ENCODE measurements around the gene PPP4R2.

Gene PPP4R2

DNA sequence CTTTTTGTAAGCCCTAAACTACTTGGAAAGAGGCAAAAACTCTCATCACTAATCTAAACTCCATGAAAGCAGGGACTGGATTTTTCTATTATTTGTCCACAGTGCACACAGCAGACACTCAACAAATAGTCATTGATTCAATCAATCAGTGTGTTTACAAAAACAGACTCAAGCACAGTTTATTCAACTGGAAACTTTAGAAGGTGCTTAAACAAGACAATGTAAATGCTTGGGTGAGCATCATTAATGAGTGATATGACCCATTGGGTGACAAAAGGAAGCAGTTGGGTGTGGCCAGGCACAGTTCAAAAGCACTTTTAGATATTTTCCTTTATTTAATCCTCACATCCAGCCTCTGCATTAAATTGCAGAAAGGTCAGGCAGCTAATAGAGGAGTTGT lies 32.0 kb upstream of the PPP4R2 start:
- no peak overlapping the region for H3K27ac ChIP-seq
- no peak for TF ChIP-seq ZFX (IDR thresholded peaks at IDR 0.05)
- TF ChIP-seq, protein P1, sequence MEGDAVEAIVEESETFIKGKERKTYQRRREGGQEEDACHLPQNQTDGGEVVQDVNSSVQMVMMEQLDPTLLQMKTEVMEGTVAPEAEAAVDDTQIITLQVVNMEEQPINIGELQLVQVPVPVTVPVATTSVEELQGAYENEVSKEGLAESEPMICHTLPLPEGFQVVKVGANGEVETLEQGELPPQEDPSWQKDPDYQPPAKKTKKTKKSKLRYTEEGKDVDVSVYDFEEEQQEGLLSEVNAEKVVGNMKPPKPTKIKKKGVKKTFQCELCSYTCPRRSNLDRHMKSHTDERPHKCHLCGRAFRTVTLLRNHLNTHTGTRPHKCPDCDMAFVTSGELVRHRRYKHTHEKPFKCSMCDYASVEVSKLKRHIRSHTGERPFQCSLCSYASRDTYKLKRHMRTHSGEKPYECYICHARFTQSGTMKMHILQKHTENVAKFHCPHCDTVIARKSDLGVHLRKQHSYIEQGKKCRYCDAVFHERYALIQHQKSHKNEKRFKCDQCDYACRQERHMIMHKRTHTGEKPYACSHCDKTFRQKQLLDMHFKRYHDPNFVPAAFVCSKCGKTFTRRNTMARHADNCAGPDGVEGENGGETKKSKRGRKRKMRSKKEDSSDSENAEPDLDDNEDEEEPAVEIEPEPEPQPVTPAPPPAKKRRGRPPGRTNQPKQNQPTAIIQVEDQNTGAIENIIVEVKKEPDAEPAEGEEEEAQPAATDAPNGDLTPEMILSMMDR (conservative IDR thresholded peaks at IDR 0.05): no peak

DNA sequence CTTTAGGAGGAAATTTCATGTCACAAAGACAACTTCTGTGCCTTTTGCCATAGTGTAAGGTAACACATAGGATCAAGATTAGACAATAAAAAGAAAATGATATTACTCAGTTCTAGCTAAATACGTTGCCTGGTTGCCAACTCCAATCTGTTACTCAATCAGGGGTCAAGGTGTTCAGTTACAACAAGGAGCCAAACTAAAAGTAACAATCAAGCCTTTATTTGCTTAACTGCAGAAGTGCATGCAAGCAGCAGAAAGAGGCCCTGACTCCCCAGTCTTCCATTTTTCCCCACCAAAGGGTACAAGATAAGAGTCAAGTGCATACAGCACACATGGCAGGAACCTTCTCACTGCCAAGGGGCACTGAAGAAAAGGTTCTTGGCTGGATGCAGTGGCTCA lies 28.3 kb upstream of the PPP4R2 start:
- H3K27ac ChIP-seq: no peak overlapping the region
- no peak for TF ChIP-seq ZFX (IDR thresholded peaks at IDR 0.05)
- TF ChIP-seq, protein P1 (conservative IDR thresholded peaks at IDR 0.05): no peak

DNA sequence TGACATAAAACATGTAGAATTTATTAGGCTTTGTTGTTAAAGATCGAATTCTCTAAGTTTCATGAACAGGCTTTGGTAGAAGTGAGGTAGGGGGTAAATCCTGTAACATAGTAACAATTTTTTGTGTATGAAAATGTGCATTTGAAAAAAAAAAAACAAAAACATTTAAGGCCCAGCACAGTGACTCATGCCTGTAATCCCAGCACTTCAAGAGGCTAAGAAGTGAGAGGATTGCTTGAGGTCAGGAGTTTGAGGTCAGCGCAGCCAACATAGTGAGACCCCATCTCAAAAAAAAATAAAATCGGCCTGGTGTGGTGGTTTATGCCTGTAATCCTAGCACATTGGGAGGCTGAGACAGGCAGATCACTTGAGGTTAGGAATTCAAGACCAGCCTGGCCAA lies 26.8 kb upstream of the PPP4R2 start:
- no peak overlapping the region for H3K27ac ChIP-seq
- TF ChIP-seq ZFX (IDR thresholded peaks at IDR 0.05): no peak
- TF ChIP-seq, protein P1 (conservative IDR thresholded peaks at IDR 0.05): no peak

DNA sequence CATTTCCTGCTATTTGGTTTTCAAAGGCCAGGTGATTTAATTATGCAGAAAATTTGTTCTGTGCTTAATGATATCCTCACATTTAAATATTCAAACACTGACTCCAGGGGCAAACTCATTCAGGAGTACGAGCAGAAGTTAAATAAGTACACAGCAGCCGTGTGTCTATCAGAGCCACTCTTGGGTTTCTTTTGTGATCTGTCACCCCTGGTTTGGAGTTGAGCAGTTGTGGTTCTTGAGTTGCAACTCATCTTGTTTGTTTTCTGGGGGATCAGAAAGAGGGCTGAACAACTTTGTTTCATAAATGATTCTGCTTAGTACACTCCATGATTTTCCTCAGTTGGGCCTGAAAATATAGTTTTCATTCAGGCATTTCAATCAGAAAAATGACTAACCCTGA lies 25.7 kb upstream of the PPP4R2 start:
- TF ChIP-seq, protein P1 (conservative IDR thresholded peaks at IDR 0.05): no peak
- no peak for TF ChIP-seq ZFX (IDR thresholded peaks at IDR 0.05)

DNA sequence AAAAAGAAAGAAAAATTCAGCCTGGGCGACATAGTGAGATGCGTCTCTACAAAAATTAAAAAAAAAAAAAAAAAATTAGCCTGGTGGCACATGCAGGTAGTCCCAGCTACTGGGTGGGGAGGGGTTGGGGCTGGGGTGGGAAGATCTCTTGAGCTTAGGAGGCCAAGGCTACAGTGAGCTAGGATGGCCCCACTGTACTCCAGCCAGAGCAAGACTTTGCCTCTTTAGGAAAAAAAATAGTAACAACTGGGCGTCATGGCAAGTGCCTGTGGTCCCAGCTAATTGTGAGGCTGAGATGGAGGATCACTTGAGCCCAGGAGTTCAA lies 23.9 kb upstream of the PPP4R2 start:
- no peak for TF ChIP-seq ZFX (IDR thresholded peaks at IDR 0.05)
- TF ChIP-seq, protein P1 (conservative IDR thresholded peaks at IDR 0.05): no peak
- H3K27ac ChIP-seq: no peak overlapping the region

More for the DNA sequence above, 25.7 kb upstream of the PPP4R2 start:
- H3K27ac ChIP-seq: no peak overlapping the region

DNA sequence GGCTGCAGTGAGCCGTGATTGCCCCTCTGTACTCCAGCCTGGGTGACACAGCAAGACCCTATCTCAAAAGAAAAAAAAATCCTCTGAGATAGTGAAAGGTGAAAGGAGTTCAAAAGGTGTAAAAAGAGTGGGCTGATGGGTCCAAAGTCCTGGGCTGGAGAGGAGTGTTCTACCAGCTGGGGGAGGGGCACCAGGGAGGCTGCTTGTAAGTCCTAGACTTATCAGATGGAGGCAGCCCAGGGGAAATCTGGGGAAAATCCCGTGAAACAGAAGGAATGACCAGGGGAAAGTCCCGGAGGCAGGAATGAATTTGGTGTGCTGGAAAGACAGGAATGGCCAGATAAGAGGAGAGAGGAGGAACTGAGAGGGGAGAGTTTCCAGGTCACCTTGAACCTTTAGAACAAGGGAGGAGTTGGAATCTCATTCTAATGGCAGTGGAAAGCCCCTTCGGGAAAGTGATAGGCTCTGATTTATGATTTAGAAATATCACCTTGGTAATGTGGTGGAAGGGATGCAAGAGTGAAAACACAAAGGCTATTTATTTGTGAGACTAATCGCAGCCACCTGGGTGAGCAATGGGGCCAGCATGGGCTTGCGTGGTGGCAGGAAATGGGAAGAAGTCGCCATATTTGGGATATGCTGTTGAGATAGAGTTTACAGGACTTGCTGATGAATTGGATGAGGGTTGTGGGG lies 23.4 kb upstream of the PPP4R2 start:
- H3K27ac ChIP-seq: no peak overlapping the region
- TF ChIP-seq, protein P1 (conservative IDR thresholded peaks at IDR 0.05): no peak
- TF ChIP-seq ZFX (IDR thresholded peaks at IDR 0.05): no peak

DNA sequence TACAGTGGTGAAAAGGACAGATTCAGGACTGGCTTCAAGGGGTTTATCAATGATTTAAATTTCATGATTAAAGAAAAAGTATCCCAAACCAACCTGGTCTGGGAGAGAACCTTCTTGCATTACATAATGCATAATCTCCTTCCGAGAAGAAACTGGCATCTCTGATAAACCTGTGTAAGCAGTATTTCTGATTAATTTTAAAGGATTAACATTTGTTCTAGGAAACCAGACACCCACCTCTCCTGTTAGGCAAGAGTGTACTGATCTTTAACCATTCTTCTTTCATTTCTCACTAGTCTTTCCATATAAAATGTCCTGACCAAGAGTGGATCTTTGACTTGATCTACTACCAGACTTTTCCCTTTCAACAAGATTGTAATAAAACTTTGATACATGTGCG lies 22.8 kb upstream of the PPP4R2 start:
- H3K27ac ChIP-seq: no peak overlapping the region
- TF ChIP-seq, protein P1 (conservative IDR thresholded peaks at IDR 0.05): no peak
- no peak for TF ChIP-seq ZFX (IDR thresholded peaks at IDR 0.05)

Data from C4-2B (cell line).